Smooth muscle cell of the brain vasculature (primary cell): ENCODE results near the gene KCNB1.

Experiments
- DNase-seq: peaks from one replicate; pipeline ENCODE4 v3.0.0-alpha.2; 2012; ENCODE audit warnings: low read depth, low spot score

The KCNB1 gene

GRCh38 chr20:49391404-49392245, 90.8 kb downstream of the KCNB1 start:
- DNase-seq: no peak

GRCh38 chr20:49389854-49390253, 92.6 kb downstream of the KCNB1 start:
- no peak for DNase-seq

- DNase-seq: no peak
These were observed 93.7 kb downstream of the KCNB1 start for GRCh38 chr20:49388744-49389143.

GRCh38 chr20:49387581-49387939, 94.9 kb downstream of the KCNB1 start:
- no peak for DNase-seq

DNA sequence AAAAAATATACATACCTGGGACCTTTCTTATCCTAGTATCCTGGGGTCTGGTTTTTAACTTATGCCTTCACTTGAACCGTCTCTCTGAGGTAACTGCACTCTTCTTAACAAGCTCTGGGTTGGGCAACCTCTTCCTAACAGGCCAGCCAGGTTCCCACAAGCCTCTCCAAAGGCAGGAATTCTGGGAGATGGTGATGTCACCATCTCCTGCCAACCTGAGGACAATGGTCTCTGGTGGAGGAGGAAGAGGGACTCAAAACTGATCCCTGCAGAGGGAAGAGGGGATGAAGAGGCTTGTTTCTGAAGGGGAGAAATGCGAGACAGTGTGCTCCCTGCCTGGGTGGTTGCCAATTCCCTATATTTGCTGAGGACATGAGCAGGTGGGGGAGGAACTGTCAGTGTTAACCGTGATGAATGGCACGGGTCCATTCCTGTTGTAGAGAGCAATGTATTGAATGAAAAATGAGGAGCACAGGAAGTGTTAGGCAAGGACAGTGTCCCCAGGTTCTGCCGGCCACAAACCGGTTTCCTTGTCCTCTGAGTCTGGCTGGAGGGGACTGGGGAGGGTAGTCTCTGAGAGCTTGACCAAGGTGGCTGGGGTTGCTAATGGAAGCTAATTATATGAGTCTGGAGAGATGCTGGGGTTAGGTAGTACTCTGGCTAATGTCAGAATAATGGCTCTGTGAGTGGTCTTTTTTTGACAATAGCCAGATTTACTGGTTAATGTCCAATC, 95.5 kb downstream of the KCNB1 start:
- no peak for DNase-seq

DNA sequence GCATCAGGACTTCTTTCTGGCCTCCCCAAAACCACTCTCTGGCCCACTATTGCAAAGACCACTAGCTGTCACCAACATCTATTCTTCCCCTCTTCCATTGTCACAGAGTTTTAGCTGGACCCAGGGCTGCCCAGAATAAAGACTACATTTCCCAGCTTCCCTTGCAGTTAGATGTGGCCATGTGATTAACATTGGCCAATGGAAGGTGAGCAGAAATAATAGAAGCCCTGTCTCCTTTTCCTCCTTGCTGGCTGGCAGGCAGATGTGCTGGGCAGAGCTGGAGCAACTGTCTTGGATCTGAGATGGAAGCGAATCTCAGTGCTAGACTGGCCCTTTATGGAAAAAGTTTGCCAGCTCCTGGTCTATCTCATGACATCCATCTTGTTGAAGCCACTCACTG, 97.0 kb downstream of the KCNB1 start:
- no peak for DNase-seq

DNA sequence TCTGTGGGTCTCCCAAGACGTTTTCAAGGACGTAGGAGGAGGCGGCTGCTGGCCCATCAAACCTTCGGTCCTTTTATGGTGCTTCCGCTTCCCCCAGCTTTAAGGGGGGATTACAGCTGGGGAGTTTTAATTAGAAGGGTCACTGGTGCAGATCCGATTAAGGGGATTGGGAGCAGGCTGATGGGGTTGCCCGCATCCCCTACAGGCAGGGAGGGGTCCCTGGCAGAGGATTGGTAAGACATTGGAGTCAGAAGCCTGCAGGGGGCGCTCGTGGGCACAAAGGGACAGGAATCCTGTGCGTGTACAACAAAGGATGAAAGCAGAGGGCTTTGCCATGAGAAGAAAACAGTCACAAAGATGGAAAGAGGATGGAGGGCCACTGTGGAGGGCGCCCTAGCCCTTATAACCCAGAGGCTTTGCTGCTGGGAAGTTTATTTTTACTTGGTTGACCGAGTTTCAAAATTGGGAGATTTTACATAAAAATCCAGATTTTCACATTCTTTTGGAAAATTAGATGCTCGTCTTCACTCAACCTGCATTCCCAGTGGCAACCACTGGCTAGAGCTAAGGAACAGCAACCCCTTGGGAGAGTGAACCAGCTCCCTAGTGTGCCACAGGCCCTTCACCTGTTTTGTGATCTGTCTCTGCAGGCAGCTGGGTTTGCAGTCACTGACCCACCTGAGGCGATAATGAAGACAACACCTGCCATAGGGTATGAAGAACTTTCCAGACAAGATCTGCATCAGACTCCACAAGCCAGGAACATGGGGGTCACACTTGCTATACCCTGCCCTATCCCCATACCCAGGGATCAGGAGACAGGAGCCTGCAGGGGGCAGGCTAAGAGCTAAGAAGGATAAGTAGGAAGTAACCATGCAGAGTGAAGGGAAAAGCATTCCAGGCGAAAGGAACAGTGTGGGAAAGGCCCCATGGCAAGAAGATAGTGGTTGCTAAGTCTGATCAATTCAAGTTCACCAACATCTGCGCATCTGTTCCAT, 97.7 kb downstream of the KCNB1 start:
- no peak for DNase-seq

GRCh38 chr20:49381558-49382493, 100.6 kb downstream of the KCNB1 start:
- DNase-seq: peak; percentile 88

DNA sequence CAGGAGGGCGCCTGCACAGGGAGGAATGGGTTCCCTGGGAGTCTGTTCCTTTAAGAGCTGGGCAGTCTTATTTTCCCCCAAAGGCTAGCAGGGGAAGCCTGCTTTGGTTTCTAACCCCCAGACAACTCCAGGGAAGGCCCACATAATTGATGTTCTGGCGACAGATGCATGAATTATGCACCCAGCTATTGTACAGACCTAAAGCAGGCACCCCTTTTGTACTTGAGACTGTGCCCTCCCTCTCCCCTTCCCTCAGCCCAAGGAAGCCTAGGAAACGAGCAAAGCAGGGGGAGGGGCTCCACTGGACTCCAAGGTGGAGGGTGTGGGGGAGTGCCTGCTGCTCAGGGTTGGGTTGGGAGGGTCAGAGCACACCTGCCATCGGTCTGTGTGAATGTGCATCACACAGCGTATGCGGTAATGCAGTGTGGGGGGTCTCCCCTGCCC, 102.1 kb downstream of the KCNB1 start:
- DNase-seq: no peak

DNA sequence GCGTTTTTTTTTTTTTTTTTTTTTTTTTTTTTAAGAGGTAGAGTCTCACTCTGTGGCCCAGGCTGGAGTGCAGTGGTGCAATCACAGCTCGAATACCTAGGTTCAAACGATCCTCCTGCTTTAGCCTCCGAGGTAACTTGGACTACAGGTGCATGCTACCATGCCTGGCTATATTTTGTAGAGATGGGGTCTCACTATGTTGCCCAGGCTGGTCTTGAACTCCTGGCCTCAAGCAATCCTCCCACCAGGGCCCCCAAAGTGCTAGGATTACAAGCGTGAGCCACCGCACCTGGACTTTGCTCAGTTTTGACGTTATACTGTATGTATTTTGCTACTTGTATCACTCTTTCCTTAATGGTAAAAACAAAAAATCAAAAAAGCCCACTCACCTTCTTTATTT, 103.1 kb downstream of the KCNB1 start:
- DNase-seq: no peak

DNA sequence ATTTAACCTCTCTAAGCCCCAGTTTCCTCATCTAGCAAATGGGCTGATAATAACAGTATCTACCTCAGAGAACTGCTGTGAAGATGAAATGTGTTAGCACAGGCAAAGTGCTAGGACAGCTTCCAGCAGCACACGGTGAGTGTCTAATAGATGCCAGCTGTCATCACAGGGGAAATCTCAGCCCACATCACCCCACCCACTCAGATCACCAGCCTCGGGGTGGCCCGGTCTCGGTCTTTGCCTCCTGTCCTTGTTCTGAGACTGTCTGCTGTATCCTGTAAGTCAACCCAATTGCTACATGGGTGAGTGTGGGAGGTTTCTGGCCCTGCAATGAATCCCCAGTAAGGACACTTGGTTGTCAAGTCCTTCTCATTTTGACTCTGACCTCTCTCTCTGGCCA, 105.1 kb downstream of the KCNB1 start:
- no peak for DNase-seq

DNA sequence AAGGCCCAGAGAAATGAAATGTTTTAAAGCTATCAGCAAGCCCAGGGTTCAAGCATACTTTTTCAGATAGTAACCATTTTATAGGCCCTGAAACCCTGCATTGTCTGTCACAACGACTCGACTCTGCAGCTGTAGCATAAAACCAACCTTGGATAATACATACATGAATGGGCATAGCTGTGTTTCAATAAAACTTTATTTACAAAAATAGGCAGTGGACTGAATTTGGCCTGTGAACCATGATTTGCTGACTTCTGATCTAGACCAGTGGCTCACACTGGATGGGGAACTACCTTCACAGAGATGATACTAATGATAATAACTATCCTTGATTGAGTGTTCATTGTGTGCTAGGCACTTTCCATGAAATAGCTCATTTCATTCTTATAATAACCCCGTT, 107.3 kb downstream of the KCNB1 start:
- DNase-seq: no peak

- no peak for DNase-seq
These were observed 110.3 kb downstream of the KCNB1 start for GRCh38 chr20:49372095-49372734.

GRCh38 chr20:49368596-49368995, 113.9 kb downstream of the KCNB1 start:
- no peak for DNase-seq

GRCh38 chr20:49367113-49367512, 115.4 kb downstream of the KCNB1 start:
- no peak for DNase-seq

GRCh38 chr20:49366687-49367086, 115.8 kb downstream of the KCNB1 start:
- DNase-seq: no peak

- no peak for DNase-seq
These were observed 120.4 kb downstream of the KCNB1 start for GRCh38 chr20:49361862-49362660.

- no peak for DNase-seq
These were observed 122.1 kb downstream of the KCNB1 start for GRCh38 chr20:49360242-49360968.

GRCh38 chr20:49356676-49357075, 125.8 kb downstream of the KCNB1 start:
- DNase-seq: no peak
